ENCODE data around the gene ZNF235.

The ZNF235 gene

GRCh38 chr19:44260343-44260681 lies 44.5 kb downstream of the ZNF235 start (continued):
- TF ChIP-seq ZSCAN23 (tag by site-specific recombination; IDR thresholded peaks at IDR 0.05) = 0 out of 2 replicates have a peak, but pooled peaks have one; percentile 8
- no peak for TF ChIP-seq ZBTB7A (tag by site-specific recombination; IDR thresholded peaks at IDR 0.05; ENCODE audit: low read depth)
- TF ChIP-seq ZNF843 (tag by site-specific recombination; IDR thresholded peaks at IDR 0.05) = no peak
- TF ChIP-seq ZNF585B (tag by site-specific recombination; IDR thresholded peaks at IDR 0.05) = no peak
- peak; percentile 5; the same call in 1 of the 2 replicates for TF ChIP-seq WT1 (tag by site-specific recombination; IDR thresholded peaks at IDR 0.05)
- no peak for TF ChIP-seq ZEB2 (tag by site-specific recombination; IDR thresholded peaks at IDR 0.05)
- TF ChIP-seq PRDM1 (tag by site-specific recombination; IDR thresholded peaks at IDR 0.05) = 0 out of 2 replicates have a peak, but pooled peaks have one; percentile 3
- 0 out of 2 replicates have a peak, but pooled peaks have one; percentile 51 for TF ChIP-seq ZNF488 (tag by site-specific recombination; IDR thresholded peaks at IDR 0.05)
- TF ChIP-seq ZNF138 (tag by site-specific recombination; IDR thresholded peaks at IDR 0.05; ENCODE audit: borderline replicate concordance) = no peak
- TF ChIP-seq ZNF518A (tag by site-specific recombination; conservative IDR thresholded peaks at IDR 0.05; ENCODE audit: low read depth) = no peak
- TF ChIP-seq PATZ1 (tag by site-specific recombination; IDR thresholded peaks at IDR 0.05) = peak; percentile 82
- 0 out of 2 replicates have a peak, but pooled peaks have one; percentile 3 for TF ChIP-seq ZNF664 (tag by site-specific recombination; IDR thresholded peaks at IDR 0.05)
- TF ChIP-seq ZFP37 (tag by site-specific recombination; IDR thresholded peaks at IDR 0.05) = no peak
- peak; percentile 29; the same call in 1 of the 2 replicates for TF ChIP-seq IKZF3 (tag by site-specific recombination; IDR thresholded peaks at IDR 0.05)

GRCh38 chr19:44258835-44259413 lies 45.9 kb downstream of the ZNF235 start:
- Histone ChIP-seq H3K4me3 (ENCODE audit: low read depth, low read length) (no peak overlapping the region), H3K9me3 (ENCODE audit: control insufficient read depth, insufficient read depth, low read depth, low read length) (peaks cover 47% of the 10 kb centered on the region), H3K27ac (ENCODE audit: extremely low read depth, low read depth, low read length) (no peak overlapping the region), H3K36me3 (ENCODE audit: control insufficient read depth in 2 of 2, insufficient read depth in 1 of 2, low read length in 2 of 2) (peaks cover 0 to 52% of the 10 kb centered on the region in 2 experiments; a peak in 2 of 3 replicates), H3K4me1 (ENCODE audit: control insufficient read depth, insufficient read depth, low read length) (peaks cover 25% of the 10 kb centered on the region)
- ChIA-PET CTCF (interaction anchor here (0.6 to 1.7 kb wide), 6 partner anchors 9 to 1040 kb away, joined by 3 to 4 read pairs (median 4); partner anchors contain the start of gene ZNF227), POLR2A (interaction anchor here (0.6 to 6.3 kb wide), 7 partner anchors 9 to 184 kb away, joined by 3 to 36 read pairs (median 6); partner anchors contain the start of genes ZNF226 and ZNF227)
- TF ChIP-seq ZNF654 (tag by site-specific recombination; IDR thresholded peaks at IDR 0.05; ENCODE audit: low read depth) = no peak
- TF ChIP-seq PATZ1 (tag by site-specific recombination; IDR thresholded peaks at IDR 0.05) = no peak
- TF ChIP-seq ZNF488 (tag by site-specific recombination; IDR thresholded peaks at IDR 0.05) = no peak
- TF ChIP-seq ZNF174 (tag by site-specific recombination; IDR thresholded peaks at IDR 0.05) = peak; percentile 26; the same call in 1 of the 2 replicates
- TF ChIP-seq ZNF266 (tag by site-specific recombination; IDR thresholded peaks at IDR 0.05; ENCODE audit: low read depth) = no peak
- TF ChIP-seq GLIS2 (tag by site-specific recombination; IDR thresholded peaks at IDR 0.05) = no peak
- TF ChIP-seq ZNF513 (tag by site-specific recombination; IDR thresholded peaks at IDR 0.05) = peak; percentile 16; the same call in 1 of the 2 replicates
- TF ChIP-seq MYNN (tag by site-specific recombination; IDR thresholded peaks at IDR 0.05; ENCODE audit: borderline replicate concordance) = no peak
- TF ChIP-seq ZNF2 (tag by site-specific recombination; IDR thresholded peaks at IDR 0.05) = no peak
- TF ChIP-seq ZNF768 (tag by site-specific recombination; IDR thresholded peaks at IDR 0.05) = 0 out of 2 replicates have a peak, but pooled peaks have one; percentile 4
- TF ChIP-seq ZNF19 (tag by site-specific recombination; IDR thresholded peaks at IDR 0.05; ENCODE audit: low read depth) = 0 out of 2 replicates have a peak, but pooled peaks have one; percentile 9

Measured in HEK293 (cell line).